ENCODE data around the gene RBM33. TPM values are rescaled to one million over a fixed set of nuclear protein-coding genes. Genes with fewer than 3 reads are reported as not detected.

The RBM33 gene
- total and polyA plus RNA-seq, 9 of the 15 experiments (the other 6 are each of a cell fraction or from before 2014, with no cell fraction given) = 4.4 to 80.7 (median 27.3) TPM

GRCh38 chr7:155644178-155644970, at the start of gene RBM33 (continued):
- no peak for TF ChIP-seq RUNX1 (IDR thresholded peaks at IDR 0.05; ENCODE audit: low read depth)
- TF ChIP-seq SPI1 (IDR thresholded peaks at IDR 0.05; ENCODE audit: borderline replicate concordance, low read depth, low read length) = no peak
- no peak for TF ChIP-seq XRCC5 (IDR thresholded peaks at IDR 0.05; ENCODE audit: low read depth, low read length)
- peak; percentile 58 for TF ChIP-seq ESRRA (IDR thresholded peaks at IDR 0.05; ENCODE audit: borderline replicate concordance, low read depth)
- peak; percentile 93; the same call in 1 of the 2 replicates for TF ChIP-seq ZNF511 (CRISPR knock-in tag; IDR thresholded peaks at IDR 0.05)
- TF ChIP-seq, protein P1, sequence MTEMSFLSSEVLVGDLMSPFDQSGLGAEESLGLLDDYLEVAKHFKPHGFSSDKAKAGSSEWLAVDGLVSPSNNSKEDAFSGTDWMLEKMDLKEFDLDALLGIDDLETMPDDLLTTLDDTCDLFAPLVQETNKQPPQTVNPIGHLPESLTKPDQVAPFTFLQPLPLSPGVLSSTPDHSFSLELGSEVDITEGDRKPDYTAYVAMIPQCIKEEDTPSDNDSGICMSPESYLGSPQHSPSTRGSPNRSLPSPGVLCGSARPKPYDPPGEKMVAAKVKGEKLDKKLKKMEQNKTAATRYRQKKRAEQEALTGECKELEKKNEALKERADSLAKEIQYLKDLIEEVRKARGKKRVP (CRISPR knock-in tag; IDR thresholded peaks at IDR 0.05) = no peak

DNA sequence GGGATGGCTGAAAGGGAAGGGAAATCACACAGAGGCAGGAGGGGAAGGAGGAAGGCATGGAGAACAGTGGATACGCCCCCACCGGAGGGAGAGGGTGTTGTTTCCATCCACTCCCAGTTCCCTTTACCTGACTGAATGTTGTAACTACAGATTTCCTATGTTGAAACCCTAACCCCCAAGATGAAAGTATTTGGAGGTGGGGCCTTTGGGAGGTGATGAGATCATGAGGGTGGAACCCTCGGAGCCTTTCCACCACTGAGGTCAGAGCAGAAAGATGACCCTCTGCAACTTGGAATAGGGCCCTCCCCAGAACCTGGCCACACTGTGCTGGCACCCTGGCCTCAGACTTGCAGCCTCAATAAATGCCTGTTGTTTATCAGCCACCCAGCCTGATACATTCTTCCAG, 49.5 kb upstream of the RBM33 start:
- WGBS (ENCODE audit: insufficient coverage, low coverage, missing lambda C conversion rate) = 0% methylated on average over 3 of the region's 3 CpGs
- intact Hi-C loops (cut with micrococcal nuclease) = loop anchor here (5.0 kb wide), 1 partner anchor 127 kb away; no protein-coding TSS in a partner anchor
- Histone ChIP-seq H2AFZ (ENCODE audit: low read depth, low read length) (no peak overlapping the region), H3K4me1 (replicated peaks in 1 of 2; ENCODE audit: control insufficient read depth in 2 of 2, insufficient read depth in 2 of 2, low read length in 2 of 2) (peaks cover 8 to 17% of the 10 kb centered on the region in 2 experiments; a peak in 4 of 5 replicates), H4K20me1 (replicated peaks; ENCODE audit: control insufficient read depth, insufficient read depth, low read length) (0 out of 2 replicates have a peak, but pooled peaks cover 10% of the 10 kb centered on the region), H3K4me2 (ENCODE audit: insufficient read depth, low read length) (no peak overlapping the region), H3K9me1 (ENCODE audit: control insufficient read depth, insufficient read depth, low read length) (peaks cover 2% of the 10 kb centered on the region), H3K4me3 (no peak overlapping the region), H3K79me2 (ENCODE audit: control insufficient read depth, insufficient read depth, low read length) (no peaks in the 10 kb centered on the region), H3K9ac (ENCODE audit: insufficient read depth in 1 of 2, low read depth in 2 of 2, low read length in 2 of 2) (no peak overlapping the region), H3K9me3 (replicated peaks; ENCODE audit: control insufficient read depth, insufficient read depth, low read depth, low read length) (no peaks in the 10 kb centered on the region), H3K27me3 (ENCODE audit: control insufficient read depth in 2 of 2, insufficient read depth in 2 of 2, low read length in 2 of 2) (peaks cover 34 to 66% of the 10 kb centered on the region in 2 experiments; a peak in 4 of 5 replicates), H3K27ac (ENCODE audit: extremely low read depth, low read depth, low read length) (no peak overlapping the region), H3K36me3 (ENCODE audit: control insufficient read depth, insufficient read depth, low read length) (no peaks in the 10 kb centered on the region)
- ChIA-PET CTCF (ENCODE audit: low intra/inter-chr PET ratio) (no interaction called here), POLR2A (interaction anchor here (0.6 to 1.4 kb wide), 4 partner anchors 18 to 111 kb away, joined by 3 read pairs; no protein-coding TSS in a partner anchor)
- FAIRE-seq (no peak), ATAC-seq (peak; percentile 28), DNase-seq (ENCODE audit: extremely low read depth in 1 of 4, low spot score in 3 of 4) (peak in 1 of 4 experiments; percentile 53)
- BruUV-seq (replicated peaks) = no TSS peak
- in situ Hi-C loops (cut with MboI) = no loop called here
- TF ChIP-seq, protein P2, sequence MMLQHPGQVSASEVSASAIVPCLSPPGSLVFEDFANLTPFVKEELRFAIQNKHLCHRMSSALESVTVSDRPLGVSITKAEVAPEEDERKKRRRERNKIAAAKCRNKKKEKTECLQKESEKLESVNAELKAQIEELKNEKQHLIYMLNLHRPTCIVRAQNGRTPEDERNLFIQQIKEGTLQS (IDR thresholded peaks at IDR 0.05) = peak; percentile 22; the same call in 1 of the 2 replicates
- TF ChIP-seq, protein P2 (CRISPR knock-in tag; conservative IDR thresholded peaks at IDR 0.05) = no peak
- TF ChIP-seq JUND (IDR thresholded peaks at IDR 0.05; ENCODE audit: borderline replicate concordance, low read depth, low read length) (peak; percentile 9; the same call in 1 of the 2 replicates), JUND (tag; IDR thresholded peaks at IDR 0.05; ENCODE audit: borderline replicate concordance, low read depth, low read length) (no peak), ZNF253 (CRISPR knock-in tag; conservative IDR thresholded peaks at IDR 0.05) (no peak)
- TF ChIP-seq, protein P3, sequence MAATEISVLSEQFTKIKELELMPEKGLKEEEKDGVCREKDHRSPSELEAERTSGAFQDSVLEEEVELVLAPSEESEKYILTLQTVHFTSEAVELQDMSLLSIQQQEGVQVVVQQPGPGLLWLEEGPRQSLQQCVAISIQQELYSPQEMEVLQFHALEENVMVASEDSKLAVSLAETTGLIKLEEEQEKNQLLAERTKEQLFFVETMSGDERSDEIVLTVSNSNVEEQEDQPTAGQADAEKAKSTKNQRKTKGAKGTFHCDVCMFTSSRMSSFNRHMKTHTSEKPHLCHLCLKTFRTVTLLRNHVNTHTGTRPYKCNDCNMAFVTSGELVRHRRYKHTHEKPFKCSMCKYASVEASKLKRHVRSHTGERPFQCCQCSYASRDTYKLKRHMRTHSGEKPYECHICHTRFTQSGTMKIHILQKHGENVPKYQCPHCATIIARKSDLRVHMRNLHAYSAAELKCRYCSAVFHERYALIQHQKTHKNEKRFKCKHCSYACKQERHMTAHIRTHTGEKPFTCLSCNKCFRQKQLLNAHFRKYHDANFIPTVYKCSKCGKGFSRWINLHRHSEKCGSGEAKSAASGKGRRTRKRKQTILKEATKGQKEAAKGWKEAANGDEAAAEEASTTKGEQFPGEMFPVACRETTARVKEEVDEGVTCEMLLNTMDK (IDR thresholded peaks at IDR 0.05; ENCODE audit: borderline replicate concordance, insufficient read depth, low read depth, low read length, poor library complexity, severe bottlenecking) = peak; percentile 4

Data from K562 (cell line).